ENCODE data around the gene KCNG1.

Gene KCNG1

DNA sequence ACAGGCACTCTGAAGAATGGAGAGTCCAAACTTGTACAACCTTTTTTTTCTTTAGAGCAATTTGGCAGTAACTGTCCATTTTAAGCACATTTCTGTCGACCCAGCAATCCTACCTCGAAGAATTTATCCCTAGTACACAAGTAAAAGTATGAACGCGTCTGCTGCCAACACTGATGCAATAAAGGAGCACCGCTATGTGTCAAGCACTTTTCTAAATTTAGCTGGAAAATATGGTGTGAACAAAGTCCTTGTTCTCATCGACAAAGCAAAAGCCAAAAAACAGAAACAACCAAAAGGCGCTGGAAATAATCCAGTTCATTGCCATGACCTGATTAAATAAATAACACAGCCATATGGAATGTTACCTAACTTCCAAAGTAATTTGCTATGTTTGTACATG lies 65.6 kb downstream of the KCNG1 start:
- no peak for DNase-seq (ENCODE audit: extremely low read depth in 1 of 2, low read depth in 1 of 2)

- no peak for DNase-seq (ENCODE audit: extremely low read depth in 1 of 2, low read depth in 1 of 2)
Measured at GRCh38 chr20:50953821-50954220, 69.1 kb downstream of the KCNG1 start.

All from stimulated activated CD8-positive, alpha-beta memory T cell treated with anti-CD3 and anti-CD28 coated beads, Interleukin-7, amount 100 ng/mL, for 48 hours (primary cell).